Keratinocyte (primary cell): ENCODE data around the gene FMNL3.

Experiments
- EZH2 ChIP-seq: IDR thresholded peaks from one replicate; pipeline ENCODE4 v1.6.1; 2012; ENCODE audit warnings: inconsistent platforms, mild to moderate bottlenecking, low read length, moderate library complexity
- TF ChIP-seq, protein P1 (sequence below), 3 experiments: IDR thresholded peaks in 1 of 3; conservative IDR thresholded peaks in 1 of 3; optimal IDR thresholded peaks in 1 of 3; 2 replicates in 2 of 3; 3 replicates in 1 of 3; pipeline versions ENCODE3 to v1.5.1; 2011; ENCODE audit warnings: low read length in 3 of 3, mild to moderate bottlenecking in 3 of 3, moderate library complexity in 2 of 3, control low read depth in 1 of 3, inconsistent platforms in 1 of 3; ENCODE audit not compliant: insufficient read depth in 2 of 3; ENCODE audit errors: extremely low read depth in 1 of 3

DNA sequence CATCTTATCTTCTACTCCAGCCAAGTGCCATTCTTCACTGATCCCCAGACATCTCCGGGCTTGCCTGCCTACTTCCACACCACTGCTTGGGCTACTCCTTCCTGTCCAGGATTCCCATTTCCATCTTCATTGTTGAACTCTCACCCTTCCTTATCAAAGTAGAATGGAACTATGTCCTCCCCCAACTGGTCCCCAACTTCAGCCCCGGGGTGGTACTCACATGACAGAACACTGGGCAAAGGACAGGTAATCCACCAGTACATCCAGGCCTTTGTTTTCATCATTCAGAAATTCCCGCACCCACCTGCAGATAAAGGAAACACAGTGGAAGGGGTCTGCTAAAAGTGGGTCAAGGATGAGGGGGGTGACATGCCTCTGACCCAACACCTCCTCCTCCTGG is 45.5 kb downstream of the FMNL3 start:
- TF ChIP-seq, protein P1, sequence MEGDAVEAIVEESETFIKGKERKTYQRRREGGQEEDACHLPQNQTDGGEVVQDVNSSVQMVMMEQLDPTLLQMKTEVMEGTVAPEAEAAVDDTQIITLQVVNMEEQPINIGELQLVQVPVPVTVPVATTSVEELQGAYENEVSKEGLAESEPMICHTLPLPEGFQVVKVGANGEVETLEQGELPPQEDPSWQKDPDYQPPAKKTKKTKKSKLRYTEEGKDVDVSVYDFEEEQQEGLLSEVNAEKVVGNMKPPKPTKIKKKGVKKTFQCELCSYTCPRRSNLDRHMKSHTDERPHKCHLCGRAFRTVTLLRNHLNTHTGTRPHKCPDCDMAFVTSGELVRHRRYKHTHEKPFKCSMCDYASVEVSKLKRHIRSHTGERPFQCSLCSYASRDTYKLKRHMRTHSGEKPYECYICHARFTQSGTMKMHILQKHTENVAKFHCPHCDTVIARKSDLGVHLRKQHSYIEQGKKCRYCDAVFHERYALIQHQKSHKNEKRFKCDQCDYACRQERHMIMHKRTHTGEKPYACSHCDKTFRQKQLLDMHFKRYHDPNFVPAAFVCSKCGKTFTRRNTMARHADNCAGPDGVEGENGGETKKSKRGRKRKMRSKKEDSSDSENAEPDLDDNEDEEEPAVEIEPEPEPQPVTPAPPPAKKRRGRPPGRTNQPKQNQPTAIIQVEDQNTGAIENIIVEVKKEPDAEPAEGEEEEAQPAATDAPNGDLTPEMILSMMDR (optimal IDR thresholded peaks at IDR 0.05 in 1 of 3, IDR thresholded peaks at IDR 0.05 in 1 of 3, conservative IDR thresholded peaks at IDR 0.05 in 1 of 3; ENCODE audit: extremely low read depth in 1 of 3, insufficient read depth in 2 of 3, low read length in 3 of 3): no peak
- TF ChIP-seq EZH2: no peak
